Endothelial cell of umbilical vein (primary cell): ENCODE data around the gene SESTD1. TPM values are rescaled to one million over a fixed set of nuclear protein-coding genes. Genes with fewer than 3 reads are reported as not detected.

Experiments
- BruUV-seq: library from RNA; stranded (reverse); fragments of 400-500 nt; replicated peaks from 2 replicates; lab custom pipeline; 2021; lab: Mats Ljungman, UMichigan
- CTCF ChIA-PET: fragments of 300-600, 350-600 bp; sonication (Branson Sonifier 250); formaldehyde crosslinking; loops from one replicate; lab custom pipeline; 2021; ENCODE audit warnings: antibody characterized with exemption, inconsistent platforms; lab: Charles Lee
- POLR2A ChIA-PET: fragments of 300-600, 350-600 bp; sonication (Branson Sonifier 250); formaldehyde crosslinking; loops from one replicate; lab custom pipeline; 2021; ENCODE audit warnings: antibody characterized with exemption, inconsistent platforms; lab: Charles Lee
- DNase-seq: peaks from one replicate; pipeline ENCODE4 v3.0.0-alpha.2; 2011; ENCODE audit warnings: low read depth, low spot score
- FAIRE-seq: peaks from 2 replicates; lab custom pipeline; 2011; peaks lifted over from hg19 to GRCh38; lab: Jason Lieb, UNC
- H2AFZ ChIP-seq: 2 replicates; pipeline ENCODE4 v1.6.0; 2012; ENCODE audit warnings: low read depth, low read length, control low read depth, inconsistent platforms
- H3K27ac ChIP-seq: 2 replicates; pipeline ENCODE4 v1.5.1; 2011; ENCODE audit warnings: low read depth, mild to moderate bottlenecking, control low read depth, low read length, moderate library complexity; ENCODE audit not compliant: insufficient read depth
- H3K27me3 ChIP-seq, 2 experiments: 2 replicates each; pipeline versions ENCODE4 v1.6.0 to v1.6.1; 2011; ENCODE audit warnings: low read length in 2 of 2, mixed read lengths in 1 of 2; ENCODE audit not compliant: control insufficient read depth in 2 of 2, insufficient read depth in 2 of 2
- H3K36me3 ChIP-seq, 2 experiments: 2 replicates in 1 of 2; 3 replicates in 1 of 2; pipeline ENCODE4 v1.5.1; 2011; ENCODE audit warnings: low read length in 2 of 2, mild to moderate bottlenecking in 1 of 2, moderate library complexity in 1 of 2; ENCODE audit not compliant: control insufficient read depth in 2 of 2, insufficient read depth in 2 of 2; ENCODE audit errors: extremely low read depth in 1 of 2
- H3K4me1 ChIP-seq: 3 replicates; pipeline ENCODE4 v1.5.1; 2011; ENCODE audit warnings: mild to moderate bottlenecking, low read length; ENCODE audit not compliant: control insufficient read depth, insufficient read depth; ENCODE audit errors: extremely low read depth
- H3K4me2 ChIP-seq: 2 replicates; pipeline ENCODE4 v1.6.1; 2011; ENCODE audit warnings: low read length, control low read depth, mixed read lengths; ENCODE audit not compliant: insufficient read depth
- H3K4me3 ChIP-seq, 3 experiments: fragments of 200-600 bp in 1 of 3; sonication (generic), shearing (Covaris generic) in 1 of 3; replicated peaks in 1 of 3; 2 replicates each; pipeline ENCODE4 v1.5.1; 2011 to 2016; ENCODE audit warnings: control low read depth in 3 of 3, low read length in 3 of 3, mild to moderate bottlenecking in 2 of 3, inconsistent platforms in 1 of 3, low read depth in 1 of 3, moderate library complexity in 1 of 3; ENCODE audit not compliant: insufficient read depth in 1 of 3
- H3K79me2 ChIP-seq: 2 replicates; pipeline ENCODE4 v1.6.0; 2012; ENCODE audit warnings: low read length, inconsistent platforms; ENCODE audit not compliant: control insufficient read depth, insufficient read depth
- H3K9ac ChIP-seq: replicated peaks from 2 replicates; pipeline ENCODE3; 2011; ENCODE audit warnings: low read length, control low read depth; ENCODE audit not compliant: insufficient read depth; ENCODE audit errors: extremely low read depth
- H3K9me1 ChIP-seq: replicated peaks from 3 replicates; pipeline ENCODE4 v1.6.0; 2011; ENCODE audit warnings: mild to moderate bottlenecking, low read length; ENCODE audit not compliant: control insufficient read depth, insufficient read depth; ENCODE audit errors: extremely low read depth
- H3K9me3 ChIP-seq: replicated peaks from 2 replicates; pipeline ENCODE4 v1.5.1; 2012; ENCODE audit warnings: low read length, inconsistent platforms; ENCODE audit not compliant: control insufficient read depth, insufficient read depth
- H4K20me1 ChIP-seq: replicated peaks from 2 replicates; pipeline ENCODE3; 2011; ENCODE audit warnings: mild to moderate bottlenecking, low read length; ENCODE audit not compliant: control insufficient read depth, insufficient read depth; ENCODE audit errors: extremely low read depth
- EZH2 ChIP-seq: IDR thresholded peaks from 2 replicates; pipeline ENCODE4 v1.6.1; 2012; ENCODE audit warnings: borderline replicate concordance, low read depth, mild to moderate bottlenecking, moderate library complexity, low read length, inconsistent platforms; ENCODE audit not compliant: severe bottlenecking
- FOS ChIP-seq: IDR thresholded peaks from 2 replicates; pipeline ENCODE4 v1.6.1; 2011; ENCODE audit warnings: mild to moderate bottlenecking, low read length, moderate library complexity, borderline replicate concordance; ENCODE audit not compliant: insufficient read depth
- GATA2 ChIP-seq: IDR thresholded peaks from 2 replicates; pipeline ENCODE4 v1.7.0; 2011; ENCODE audit warnings: low read depth, mild to moderate bottlenecking, moderate library complexity, mixed read lengths, low read length; ENCODE audit not compliant: insufficient read length, insufficient read depth
- JUN ChIP-seq: IDR thresholded peaks from 2 replicates; pipeline ENCODE4 v1.6.1; 2011; ENCODE audit warnings: borderline replicate concordance, low read depth; ENCODE audit not compliant: insufficient read length, insufficient read depth
- MYC ChIP-seq: IDR thresholded peaks from one replicate; pipeline ENCODE4 v1.6.1; 2011; ENCODE audit warnings: mild to moderate bottlenecking, low read depth, low read length
- POLR2A ChIP-seq: IDR thresholded peaks from 2 replicates; pipeline ENCODE4 v1.6.1; 2012; ENCODE audit warnings: low read depth, mild to moderate bottlenecking, control low read depth, low read length
- POLR2AphosphoS5 ChIP-seq: IDR thresholded peaks from 2 replicates; pipeline ENCODE4 v1.6.1; 2012; ENCODE audit warnings: low read depth, mild to moderate bottlenecking, control low read depth, low read length, moderate library complexity; ENCODE audit not compliant: insufficient read depth
- dilution Hi-C: fragments of 300-500 bp; cut with MboI; formaldehyde crosslinking; loops from one replicate; pipeline ENCODE4 v1.15.0; 2019; ENCODE audit warnings: low sequenced_read_pairs; ENCODE audit not compliant: extremely low pct_ligation_motif_present
- intact Hi-C: fragments of 100-400 bp; cut with micrococcal nuclease; formaldehyde crosslinking; loops from one replicate; pipeline ENCODE4 v1.10.0; 2022
- polyA plus RNA-seq, 4 experiments: library from polyadenylated mRNA; depleted of rRNA in 3 of 4; stranded (reverse) in 3 of 4; unstranded in 1 of 4; fragments of >200 nt; gene quantifications; 2 replicates each; pipeline versions ENCODE4 v1.2.1 to v1.2.3, GENCODE V29; 2011 to 2012; ENCODE audit warnings: missing spikeins in 1 of 4
- total RNA-seq: library from RNA; stranded (reverse); gene quantifications from 2 replicates; pipeline ENCODE4 v1.2.3, GENCODE V29; 2021
- TF ChIP-seq, protein P1 (sequence below): IDR thresholded peaks from 2 replicates; pipeline ENCODE4 v1.6.1; 2011; ENCODE audit not compliant: insufficient read depth, insufficient read length
- TF ChIP-seq, protein P2 (sequence below), 2 donors: IDR thresholded peaks; 1 replicate in 1 of 2; 2 replicates in 1 of 2; pipeline ENCODE4 v1.5.1; 2011; ENCODE audit warnings: low read length in 2 of 2, mild to moderate bottlenecking in 2 of 2, moderate library complexity in 2 of 2, control low read depth in 1 of 2, inconsistent platforms in 1 of 2, low read depth in 1 of 2; ENCODE audit not compliant: insufficient read depth in 1 of 2; ENCODE audit errors: extremely low read depth in 1 of 2

The SESTD1 gene
- total and polyA plus RNA-seq, 2 donors (not counting 3 experiments of a cell fraction or from before 2014, with no cell fraction given): 9.8 to 72.4 TPM

DNA sequence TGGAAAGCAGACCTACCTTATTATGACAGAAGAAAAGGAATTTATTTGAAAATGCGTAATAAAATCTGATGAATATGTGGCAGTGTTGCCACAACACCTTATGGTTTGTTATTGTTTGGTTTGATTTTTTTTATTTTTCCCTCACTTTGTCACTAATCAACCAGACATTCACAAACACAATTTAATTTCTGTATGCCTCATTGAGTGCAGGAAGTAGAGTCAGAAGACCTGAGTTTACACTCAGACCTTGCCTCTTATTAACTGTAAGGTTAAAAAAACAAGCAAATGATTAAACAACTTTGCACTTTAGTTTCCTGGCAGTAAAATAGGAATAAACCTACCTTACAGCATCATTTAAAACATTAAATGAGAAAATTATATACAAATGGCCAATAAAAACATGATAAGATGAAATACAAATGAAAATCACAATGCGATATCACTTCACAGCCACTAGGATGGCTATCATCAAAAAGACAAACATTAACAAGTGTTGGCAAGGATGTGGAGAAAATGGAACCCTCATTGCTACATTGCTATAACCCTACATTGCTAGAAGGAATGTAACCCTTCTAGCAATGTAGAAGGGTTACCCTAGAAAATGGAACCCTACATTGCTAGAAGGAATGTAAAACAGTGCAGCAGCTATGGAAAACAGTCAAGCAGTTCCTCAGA, 3.3 kb downstream of the SESTD1 start:
- H3K27me3 ChIP-seq: no peaks in the 10 kb centered on the region
- intact Hi-C loops (loop anchor here (5.0 kb wide), 1 partner anchor 779 kb away; the partner anchor contains the start of gene PLEKHA3), dilution Hi-C loops (no loop called here)
- H3K36me3 ChIP-seq: no peaks in the 10 kb centered on the region
- H3K27ac ChIP-seq: no peak overlapping the region
- FAIRE-seq (no peak), DNase-seq (no peak)
- no peaks in the 10 kb centered on the region for H3K9me3 ChIP-seq
- H3K9ac ChIP-seq: no peak overlapping the region
- ChIA-PET CTCF (no interaction called here), POLR2A (no interaction called here)
- BruUV-seq: no TSS peak
- H4K20me1 ChIP-seq: peaks cover 5% of the 10 kb centered on the region
- no peaks in the 10 kb centered on the region for H3K9me1 ChIP-seq
- H2AFZ ChIP-seq: no peak overlapping the region
- no peak overlapping the region for H3K4me3 ChIP-seq
- TF ChIP-seq MYC (no peak), POLR2A (no peak), JUN (no peak), POLR2AphosphoS5 (no peak), FOS (no peak), EZH2 (no peak), GATA2 (no peak)
- TF ChIP-seq, protein P1, sequence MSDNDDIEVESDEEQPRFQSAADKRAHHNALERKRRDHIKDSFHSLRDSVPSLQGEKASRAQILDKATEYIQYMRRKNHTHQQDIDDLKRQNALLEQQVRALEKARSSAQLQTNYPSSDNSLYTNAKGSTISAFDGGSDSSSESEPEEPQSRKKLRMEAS: no peak
- TF ChIP-seq, protein P2, sequence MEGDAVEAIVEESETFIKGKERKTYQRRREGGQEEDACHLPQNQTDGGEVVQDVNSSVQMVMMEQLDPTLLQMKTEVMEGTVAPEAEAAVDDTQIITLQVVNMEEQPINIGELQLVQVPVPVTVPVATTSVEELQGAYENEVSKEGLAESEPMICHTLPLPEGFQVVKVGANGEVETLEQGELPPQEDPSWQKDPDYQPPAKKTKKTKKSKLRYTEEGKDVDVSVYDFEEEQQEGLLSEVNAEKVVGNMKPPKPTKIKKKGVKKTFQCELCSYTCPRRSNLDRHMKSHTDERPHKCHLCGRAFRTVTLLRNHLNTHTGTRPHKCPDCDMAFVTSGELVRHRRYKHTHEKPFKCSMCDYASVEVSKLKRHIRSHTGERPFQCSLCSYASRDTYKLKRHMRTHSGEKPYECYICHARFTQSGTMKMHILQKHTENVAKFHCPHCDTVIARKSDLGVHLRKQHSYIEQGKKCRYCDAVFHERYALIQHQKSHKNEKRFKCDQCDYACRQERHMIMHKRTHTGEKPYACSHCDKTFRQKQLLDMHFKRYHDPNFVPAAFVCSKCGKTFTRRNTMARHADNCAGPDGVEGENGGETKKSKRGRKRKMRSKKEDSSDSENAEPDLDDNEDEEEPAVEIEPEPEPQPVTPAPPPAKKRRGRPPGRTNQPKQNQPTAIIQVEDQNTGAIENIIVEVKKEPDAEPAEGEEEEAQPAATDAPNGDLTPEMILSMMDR (IDR thresholded peaks at IDR 0.05; ENCODE audit: extremely low read depth in 1 of 2, insufficient read depth in 1 of 2, low read depth in 1 of 2, low read length in 2 of 2): no peak
- peaks cover 18% of the 10 kb centered on the region for H3K4me1 ChIP-seq
- no peak overlapping the region for H3K4me2 ChIP-seq
- H3K79me2 ChIP-seq: peaks cover 73% of the 10 kb centered on the region
